GM23338 (cell line): ENCODE results near the gene TMPRSS11F. TPM values are rescaled to one million over a fixed set of nuclear protein-coding genes. Genes with fewer than 3 reads are reported as not detected.
"Not testable (repeated sequence)": the region's sequence is repeated elsewhere in the genome, so short reads cannot be mapped to it uniquely, and the experiment has no call there.

Source experiments
- ATAC-seq: fragments of 200-7000 bp; cut with Tn5 transposase; 3 replicates; pipeline ENCODE4 v1.9.1; 2020
- DNase-seq: peaks from one replicate; pipeline ENCODE4 v3.0.0-alpha.2; 2015; ENCODE audit warnings: low spot score
- H2AFZ ChIP-seq: fragments of 200-600 bp; sonication (generic); 2 replicates; pipeline ENCODE4 v1.8.0; 2016; ENCODE audit warnings: antibody characterized with exemption, mild to moderate bottlenecking, moderate library complexity
- H3F3A ChIP-seq: fragments of 200-600 bp; sonication (generic); replicated peaks from 2 replicates; pipeline ENCODE4 v1.8.0; 2017; ENCODE audit warnings: antibody characterized with exemption, mixed run types, low read depth
- H3K27ac ChIP-seq: fragments of 200-600 bp; sonication (generic); 2 replicates; pipeline ENCODE4 v1.6.1; 2016; ENCODE audit warnings: low read depth
- H3K27me3 ChIP-seq: fragments of 200-600 bp; sonication (generic); 2 replicates; pipeline ENCODE4 v1.8.0; 2016; ENCODE audit warnings: mild to moderate bottlenecking, mixed run types, moderate library complexity; ENCODE audit not compliant: insufficient read depth
- H3K36me3 ChIP-seq: fragments of 200-600 bp; sonication (generic); 2 replicates; pipeline ENCODE4 v1.8.0; 2016; ENCODE audit warnings: mild to moderate bottlenecking; ENCODE audit not compliant: insufficient read depth
- H3K4me1 ChIP-seq: fragments of 200-600 bp; sonication (generic); 2 replicates; pipeline ENCODE4 v1.8.0; 2016; ENCODE audit warnings: mild to moderate bottlenecking, moderate library complexity; ENCODE audit not compliant: insufficient read depth
- H3K4me2 ChIP-seq: fragments of 200-600 bp; sonication (generic); 2 replicates; pipeline ENCODE4 v1.7.1; 2017; ENCODE audit warnings: mixed run types
- H3K4me3 ChIP-seq: fragments of 200-600 bp; sonication (generic); 2 replicates; pipeline ENCODE4 v1.6.1; 2016; ENCODE audit warnings: mixed run types
- H3K79me2 ChIP-seq: fragments of 200-600 bp; sonication (generic); replicated peaks from 2 replicates; pipeline ENCODE4 v1.8.0; 2017; ENCODE audit warnings: mild to moderate bottlenecking; ENCODE audit not compliant: insufficient read depth
- H3K9me2 ChIP-seq: fragments of 200-600 bp; sonication (generic); 2 replicates; pipeline ENCODE4 v1.8.0; 2017; ENCODE audit not compliant: insufficient read depth
- H4K20me1 ChIP-seq: fragments of 200-600 bp; sonication (generic); replicated peaks from 2 replicates; pipeline ENCODE4 v1.8.0; 2017; ENCODE audit warnings: mild to moderate bottlenecking; ENCODE audit not compliant: insufficient read depth
- H3K27ac Mint-ChIP-seq: 2 replicates; pipeline ENCODE4 v1.8.0; 2020; ENCODE audit warnings: inconsistent platforms, mild to moderate bottlenecking, moderate library complexity, mixed read lengths
- H3K27me3 Mint-ChIP-seq: 3 replicates; pipeline ENCODE4 v1.8.0; 2022; ENCODE audit warnings: low read depth, mild to moderate bottlenecking, moderate library complexity, mixed read lengths, inconsistent platforms; ENCODE audit not compliant: insufficient read depth, poor library complexity
- H3K36me3 Mint-ChIP-seq: 3 replicates; pipeline ENCODE4 v1.8.0; 2021; ENCODE audit warnings: low read depth, mild to moderate bottlenecking, inconsistent platforms, moderate library complexity, mixed read lengths
- H3K4me1 Mint-ChIP-seq: 3 replicates; pipeline ENCODE4 v1.8.0; 2020; ENCODE audit warnings: mild to moderate bottlenecking, inconsistent platforms, mixed read lengths
- H3K4me3 Mint-ChIP-seq: 3 replicates; pipeline ENCODE4 v1.8.0; 2021; ENCODE audit warnings: moderate library complexity, mild to moderate bottlenecking, inconsistent platforms, mixed read lengths
- H3K9me3 Mint-ChIP-seq: 3 replicates; pipeline ENCODE4 v1.8.0; 2020; ENCODE audit warnings: moderate library complexity, mild to moderate bottlenecking, inconsistent platforms, mixed read lengths
- CTCF ChIP-seq, 2 experiments: fragments of 200-600 bp in 1 of 2; sonication (generic) in 1 of 2; conservative IDR thresholded peaks; 2 replicates each; pipeline versions ENCODE4 v1.5.1 to v1.6.1; 2016 to 2017; ENCODE audit warnings: antibody characterized with exemption in 2 of 2, low read depth in 2 of 2, mild to moderate bottlenecking in 2 of 2, moderate library complexity in 1 of 2
- POLR2AphosphoS5 ChIP-seq: IDR thresholded peaks from 2 replicates; pipeline ENCODE4 v1.6.1; 2016; ENCODE audit warnings: antibody characterized with exemption, low read depth
- ZNF114 ChIP-seq: fragments of 250-450 bp; sonication (Bioruptor Pico); IDR thresholded peaks from 2 replicates; pipeline ENCODE4 v1.5.0; 2020; ENCODE audit warnings: mild to moderate bottlenecking, moderate library complexity
- polyA plus RNA-seq: library from polyadenylated mRNA; unstranded; fragments of >200 nt; fragmentation: Nextera tagmentation; extraction: Ambion mirVana; gene quantifications from 2 replicates; pipeline ENCODE4 v1.2.1, GENCODE V29; 2016
- total RNA-seq: library from RNA; depleted of rRNA; stranded (reverse); fragments of >200 nt; shearing (Covaris generic); gene quantifications from 2 replicates; pipeline ENCODE4 v1.2.3, GENCODE V29; 2014

The TMPRSS11F gene
- total and polyA plus RNA-seq, 2 experiments from 2014 or later: not detected

GRCh38 chr4:68176500-68176899 lies 46.8 kb upstream of the TMPRSS11F start:
- Mint-ChIP-seq H3K9me3 (peaks cover 29% of the 10 kb centered on the region), H3K4me3 (no peak overlapping the region), H3K4me1 (no peaks in the 10 kb centered on the region), H3K27me3 (no peaks in the 10 kb centered on the region), H3K27ac (no peak overlapping the region), H3K36me3 (peaks cover 28% of the 10 kb centered on the region)
- Histone ChIP-seq H3K27ac (no peak overlapping the region; the same call in 1 of the 2 replicates), H4K20me1 (no peaks in the 10 kb centered on the region), H3K4me1 (no peaks in the 10 kb centered on the region), H3F3A (no peaks in the 10 kb centered on the region), H3K36me3 (no peaks in the 10 kb centered on the region), H3K79me2 (no peaks in the 10 kb centered on the region), H3K9me2 (no peaks in the 10 kb centered on the region), H3K27me3 (no peaks in the 10 kb centered on the region), H3K4me3 (no peak overlapping the region), H2AFZ (peak overlapping the region; percentile 67; the same call in 1 of the 2 replicates), H3K4me2 (no peak overlapping the region)
- peak; percentile 42; the same call in 2 of the 3 replicates for ATAC-seq
- no peak for DNase-seq
- peak in 1 of 2 experiments; percentile 22; a peak in 2 of 4 replicates for TF ChIP-seq CTCF (conservative IDR thresholded peaks at IDR 0.05; ENCODE audit: low read depth in 2 of 2)
- TF ChIP-seq ZNF114 (CRISPR knock-in tag): no peak

GRCh38 chr4:68175562-68176155 lies 46.0 kb upstream of the TMPRSS11F start:
- Mint-ChIP-seq H3K27me3 (no peaks in the 10 kb centered on the region), H3K4me1 (no peaks in the 10 kb centered on the region), H3K4me3 (no peak overlapping the region), H3K36me3 (peaks cover 28% of the 10 kb centered on the region), H3K27ac (no peak overlapping the region), H3K9me3 (peaks cover 29% of the 10 kb centered on the region)
- no peaks in the 10 kb centered on the region for H3K9me2 ChIP-seq
- H3K4me1 ChIP-seq: no peaks in the 10 kb centered on the region
- TF ChIP-seq POLR2AphosphoS5 (no peak), CTCF (conservative IDR thresholded peaks at IDR 0.05; ENCODE audit: low read depth in 2 of 2) (peak; percentile 85 to 96)
- no peaks in the 10 kb centered on the region for H3K27me3 ChIP-seq
- H3K36me3 ChIP-seq: no peaks in the 10 kb centered on the region
- H2AFZ ChIP-seq: no peak overlapping the region
- DNase-seq (peak; percentile 87), ATAC-seq (peak; percentile 65)
- H3K4me3 ChIP-seq: no peak overlapping the region
- H3K79me2 ChIP-seq: no peaks in the 10 kb centered on the region
- H3F3A ChIP-seq: no peaks in the 10 kb centered on the region
- H3K4me2 ChIP-seq: no peak overlapping the region
- no peak overlapping the region for H3K27ac ChIP-seq
- no peaks in the 10 kb centered on the region for H4K20me1 ChIP-seq

GRCh38 chr4:68174389-68174788 lies 44.7 kb upstream of the TMPRSS11F start:
- peak overlapping the region; percentile 21; the same call in 1 of the 2 replicates for H2AFZ ChIP-seq
- H3K4me3 ChIP-seq, H3K27me3 Mint-ChIP-seq, H3K4me1 ChIP-seq, H3K9me2 ChIP-seq, ATAC-seq, H3K27ac Mint-ChIP-seq, H4K20me1 ChIP-seq, H3K4me2 ChIP-seq, H3F3A ChIP-seq, H3K36me3 ChIP-seq, H3K27ac ChIP-seq, H3K4me3 Mint-ChIP-seq, H3K27me3 ChIP-seq, H3K79me2 ChIP-seq, H3K4me1 Mint-ChIP-seq, DNase-seq: not testable (repeated sequence)
- Mint-ChIP-seq H3K9me3 (peaks cover 29% of the 10 kb centered on the region), H3K36me3 (peaks cover 28% of the 10 kb centered on the region)

- DNase-seq, H3K4me3 ChIP-seq, H3K4me1 Mint-ChIP-seq, H3K4me1 ChIP-seq, H3F3A ChIP-seq, H3K27ac Mint-ChIP-seq, ATAC-seq, H2AFZ ChIP-seq, H3K4me2 ChIP-seq, H3K4me3 Mint-ChIP-seq, H4K20me1 ChIP-seq, H3K79me2 ChIP-seq, H3K27me3 ChIP-seq, H3K27me3 Mint-ChIP-seq, H3K9me2 ChIP-seq, H3K36me3 ChIP-seq, H3K27ac ChIP-seq: not testable (repeated sequence)
- Mint-ChIP-seq H3K9me3 (peaks cover 29% of the 10 kb centered on the region), H3K36me3 (peaks cover 28% of the 10 kb centered on the region)
These were observed 42.5 kb upstream of the TMPRSS11F start for GRCh38 chr4:68172147-68172546.
